GM12892 (cell line): ENCODE measurements around the gene LNPEP.

Source experiments
- POLR2AphosphoS5 ChIP-seq: IDR thresholded peaks from 2 replicates; pipeline ENCODE4 v1.6.1; 2011; ENCODE audit warnings: low read depth, low read length, control low read depth
- TAF1 ChIP-seq: IDR thresholded peaks from 2 replicates; pipeline ENCODE4 v1.6.1; 2011; ENCODE audit warnings: low read depth, mild to moderate bottlenecking, control low read depth, low read length, borderline replicate concordance

DNA sequence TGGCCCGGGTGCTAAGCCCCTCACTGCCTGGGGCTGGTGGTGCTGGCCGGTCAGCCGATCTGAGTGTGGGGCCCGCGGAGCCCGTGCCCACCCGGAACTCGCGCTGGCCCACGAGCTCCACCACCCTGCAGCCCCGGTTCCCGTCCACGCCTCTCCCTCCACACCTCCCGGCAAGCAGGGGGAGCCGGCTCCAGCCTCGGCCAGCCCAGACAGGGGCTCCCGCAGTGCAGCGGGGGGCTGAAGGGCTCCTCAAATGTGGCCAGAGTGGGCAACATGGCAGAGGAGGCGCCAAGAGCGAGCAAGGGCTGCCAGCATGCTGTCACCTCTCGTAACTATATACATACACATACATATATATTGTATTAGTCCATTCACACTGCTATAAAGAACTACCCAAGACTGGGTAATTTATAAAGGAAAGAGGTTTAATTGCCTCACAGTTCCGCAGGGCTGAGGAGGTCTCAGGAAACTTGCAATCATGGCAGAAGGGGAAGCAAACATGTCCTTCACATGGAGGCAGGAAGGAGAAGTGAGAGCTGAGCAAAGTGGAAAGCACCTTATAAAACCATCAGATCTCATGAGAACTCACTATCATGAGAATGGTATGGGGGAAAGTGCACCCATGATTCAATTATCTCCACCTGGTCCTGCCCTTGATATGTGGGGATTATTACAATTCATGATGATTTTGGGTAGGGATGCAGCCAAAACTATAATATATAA, 149.7 kb downstream of the LNPEP start:
- TF ChIP-seq TAF1 (no peak), POLR2AphosphoS5 (no peak)
